A673 (cell line): Measurements from ENCODE around the gene LMO4.
A peak's percentile ranks its signal among the peaks of the same experiment; 100 is the strongest.

Experiments
- EZH2 ChIP-seq: fragments of 200-600 bp; sonication (generic); IDR thresholded peaks from 2 replicates; pipeline ENCODE4 v1.6.1; 2017; ENCODE audit warnings: borderline replicate concordance, low read depth, mild to moderate bottlenecking, mixed read lengths, antibody characterized with exemption, low read length; ENCODE audit not compliant: poor library complexity, severe bottlenecking
- TF ChIP-seq, protein P1 (sequence below): fragments of 300-800, 200-600 bp; sonication (generic); conservative IDR thresholded peaks from 2 replicates; pipeline ENCODE4 v1.5.1; 2017; ENCODE audit warnings: low read depth, mild to moderate bottlenecking, antibody characterized with exemption, low read length, moderate library complexity, mixed read lengths

GRCh38 chr1:87292684-87293493 lies 35.8 kb upstream of the LMO4 start:
- TF ChIP-seq, protein P1, sequence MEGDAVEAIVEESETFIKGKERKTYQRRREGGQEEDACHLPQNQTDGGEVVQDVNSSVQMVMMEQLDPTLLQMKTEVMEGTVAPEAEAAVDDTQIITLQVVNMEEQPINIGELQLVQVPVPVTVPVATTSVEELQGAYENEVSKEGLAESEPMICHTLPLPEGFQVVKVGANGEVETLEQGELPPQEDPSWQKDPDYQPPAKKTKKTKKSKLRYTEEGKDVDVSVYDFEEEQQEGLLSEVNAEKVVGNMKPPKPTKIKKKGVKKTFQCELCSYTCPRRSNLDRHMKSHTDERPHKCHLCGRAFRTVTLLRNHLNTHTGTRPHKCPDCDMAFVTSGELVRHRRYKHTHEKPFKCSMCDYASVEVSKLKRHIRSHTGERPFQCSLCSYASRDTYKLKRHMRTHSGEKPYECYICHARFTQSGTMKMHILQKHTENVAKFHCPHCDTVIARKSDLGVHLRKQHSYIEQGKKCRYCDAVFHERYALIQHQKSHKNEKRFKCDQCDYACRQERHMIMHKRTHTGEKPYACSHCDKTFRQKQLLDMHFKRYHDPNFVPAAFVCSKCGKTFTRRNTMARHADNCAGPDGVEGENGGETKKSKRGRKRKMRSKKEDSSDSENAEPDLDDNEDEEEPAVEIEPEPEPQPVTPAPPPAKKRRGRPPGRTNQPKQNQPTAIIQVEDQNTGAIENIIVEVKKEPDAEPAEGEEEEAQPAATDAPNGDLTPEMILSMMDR: peak; percentile 83
- TF ChIP-seq EZH2: no peak
